DOHH2 (cell line): ENCODE data around the gene PRKCQ.

Experiments
- H3F3A ChIP-seq: fragments of 200-600 bp; sonication (generic), shearing (Covaris generic); 2 replicates; pipeline ENCODE4 v1.6.0; 2016; ENCODE audit warnings: antibody characterized with exemption, mild to moderate bottlenecking; ENCODE audit not compliant: control insufficient read depth, insufficient read depth
- H3K27ac ChIP-seq: fragments of 200-600 bp; sonication (generic); 2 replicates; pipeline ENCODE4 v1.5.1; 2014; ENCODE audit warnings: low read depth, mild to moderate bottlenecking, low read length, moderate library complexity
- H3K27me3 ChIP-seq: fragments of 200-600 bp; sonication (generic); 2 replicates; pipeline ENCODE4 v1.6.1; 2014; ENCODE audit warnings: mild to moderate bottlenecking, low read length, mixed read lengths; ENCODE audit not compliant: control insufficient read depth
- H3K36me3 ChIP-seq: fragments of 200-600 bp; sonication (generic); 2 replicates; pipeline ENCODE4 v1.6.1; 2014; ENCODE audit warnings: mild to moderate bottlenecking, low read length, moderate library complexity, mixed read lengths; ENCODE audit not compliant: control insufficient read depth
- H3K4me1 ChIP-seq: fragments of 200-600 bp; sonication (generic); 2 replicates; pipeline ENCODE4 v1.6.1; 2014; ENCODE audit warnings: mild to moderate bottlenecking, low read length, mixed read lengths; ENCODE audit not compliant: control insufficient read depth
- H3K4me2 ChIP-seq: fragments of 200-600 bp; sonication (generic); 2 replicates; pipeline ENCODE4 v1.6.0; 2014; ENCODE audit warnings: mild to moderate bottlenecking, low read length, moderate library complexity
- H3K4me3 ChIP-seq: fragments of 200-600 bp; sonication (generic); 2 replicates; pipeline ENCODE4 v1.5.1; 2014; ENCODE audit warnings: mild to moderate bottlenecking, low read length, mixed read lengths
- H3K79me2 ChIP-seq: fragments of 200-600 bp; sonication (generic); 2 replicates; pipeline ENCODE4 v1.6.1; 2014; ENCODE audit warnings: mild to moderate bottlenecking, low read length, mixed read lengths; ENCODE audit not compliant: control insufficient read depth
- H3K9me2 ChIP-seq: fragments of 200-600 bp; sonication (generic); replicated peaks from 2 replicates; pipeline ENCODE4 v1.6.1; 2014; ENCODE audit warnings: mild to moderate bottlenecking, low read length, mixed read lengths; ENCODE audit not compliant: control insufficient read depth
- H3K9me3 ChIP-seq: fragments of 200-600 bp; sonication (generic); 2 replicates; pipeline ENCODE4 v1.6.1; 2014; ENCODE audit warnings: antibody characterized with exemption, low read length, mixed read lengths; ENCODE audit not compliant: control insufficient read depth, insufficient read depth
- H4K20me1 ChIP-seq: fragments of 200-600 bp; sonication (generic); 2 replicates; pipeline ENCODE4 v1.6.0; 2014; ENCODE audit warnings: low read depth, mild to moderate bottlenecking, antibody characterized with exemption, low read length, moderate library complexity; ENCODE audit not compliant: control insufficient read depth, insufficient read depth
- CTCF ChIP-seq: fragments of 200-600 bp; sonication (generic); IDR thresholded peaks from one replicate; pipeline ENCODE4 v1.5.1; 2014; ENCODE audit warnings: antibody characterized with exemption, mild to moderate bottlenecking, low read depth, low read length; ENCODE audit not compliant: poor library complexity, severe bottlenecking
- EZH2phosphoT487 ChIP-seq: fragments of 200-600 bp; sonication (generic); IDR thresholded peaks from 2 replicates; pipeline ENCODE4 v1.6.1; 2017; ENCODE audit warnings: borderline replicate concordance, mild to moderate bottlenecking, antibody characterized with exemption, low read length, moderate library complexity, mixed read lengths

PRKCQ gene

GRCh38 chr10:6601246-6601805 is 21.2 kb upstream of the PRKCQ start:
- TF ChIP-seq CTCF (no peak), EZH2phosphoT487 (no peak)
- Histone ChIP-seq H3K9me2 (no peaks in the 10 kb centered on the region), H3K4me2 (no peak overlapping the region), H4K20me1 (0 out of 2 replicates have a peak, but pooled peaks cover 3% of the 10 kb centered on the region), H3K9me3 (no peaks in the 10 kb centered on the region), H3K79me2 (no peaks in the 10 kb centered on the region), H3K27ac (no peak overlapping the region), H3K36me3 (no peaks in the 10 kb centered on the region), H3K4me1 (no peaks in the 10 kb centered on the region), H3K27me3 (peaks cover 14% of the 10 kb centered on the region; the same call in 1 of the 2 replicates), H3F3A (no peaks in the 10 kb centered on the region), H3K4me3 (no peak overlapping the region)

GRCh38 chr10:6600224-6600987 is 20.3 kb upstream of the PRKCQ start:
- Histone ChIP-seq H3K4me1 (no peaks in the 10 kb centered on the region), H3K4me3 (no peak overlapping the region), H3K36me3 (no peaks in the 10 kb centered on the region), H3K79me2 (no peaks in the 10 kb centered on the region), H4K20me1 (0 out of 2 replicates have a peak, but pooled peaks cover 3% of the 10 kb centered on the region), H3K9me2 (no peaks in the 10 kb centered on the region), H3K4me2 (no peak overlapping the region), H3K9me3 (no peaks in the 10 kb centered on the region), H3K27ac (no peak overlapping the region), H3F3A (no peaks in the 10 kb centered on the region), H3K27me3 (peaks cover 17% of the 10 kb centered on the region; the same call in 1 of the 2 replicates)
- TF ChIP-seq CTCF (no peak), EZH2phosphoT487 (no peak)

- H3K27ac ChIP-seq, result no peak overlapping the region
- H3K4me3 ChIP-seq, result no peak overlapping the region
- no peaks in the 10 kb centered on the region for H3K36me3 ChIP-seq
- H4K20me1 ChIP-seq, result 0 out of 2 replicates have a peak, but pooled peaks cover 3% of the 10 kb centered on the region
- H3K9me2 ChIP-seq, result no peaks in the 10 kb centered on the region
- no peaks in the 10 kb centered on the region for H3K4me1 ChIP-seq
- H3K79me2 ChIP-seq, result no peaks in the 10 kb centered on the region
- no peaks in the 10 kb centered on the region for H3F3A ChIP-seq
- peaks cover 23% of the 10 kb centered on the region; the same call in 1 of the 2 replicates for H3K27me3 ChIP-seq
- H3K4me2 ChIP-seq, result no peak overlapping the region
- no peaks in the 10 kb centered on the region for H3K9me3 ChIP-seq
- TF ChIP-seq EZH2phosphoT487 (no peak), CTCF (no peak)
These were observed 18.6 kb upstream of the PRKCQ start for GRCh38 chr10:6598679-6599078.
